Trophoblast cell (in vitro differentiated cells and primary cell): ENCODE results near the gene FOXP2.

Experiments
- DNase-seq, 2 donors: peaks; one replicate each; pipeline ENCODE4 v3.0.0-alpha.2; 2016
- H2AFZ ChIP-seq: 2 replicates; pipeline ENCODE4 v1.6.1; 2013; ENCODE audit warnings: low read length, moderate library complexity, mild to moderate bottlenecking; ENCODE audit not compliant: insufficient read depth, poor library complexity
- H2AK5ac ChIP-seq: 2 replicates; pipeline ENCODE4 v1.6.1; 2013; ENCODE audit warnings: mild to moderate bottlenecking, low read length
- H2BK120ac ChIP-seq: 2 replicates; pipeline ENCODE4 v1.6.1; 2013; ENCODE audit warnings: low read length, mild to moderate bottlenecking, moderate library complexity; ENCODE audit not compliant: insufficient read depth, poor library complexity
- H2BK12ac ChIP-seq: 2 replicates; pipeline ENCODE4 v1.6.1; 2013; ENCODE audit warnings: mild to moderate bottlenecking, low read length, moderate library complexity
- H2BK5ac ChIP-seq: 2 replicates; pipeline ENCODE4 v1.6.1; 2013; ENCODE audit warnings: low read length, low read depth, moderate library complexity, mild to moderate bottlenecking; ENCODE audit not compliant: poor library complexity
- H3K14ac ChIP-seq: 2 replicates; pipeline ENCODE4 v1.6.1; 2013; ENCODE audit warnings: mild to moderate bottlenecking, low read length
- H3K18ac ChIP-seq: 2 replicates; pipeline ENCODE4 v1.6.1; 2013; ENCODE audit warnings: mild to moderate bottlenecking, low read length
- H3K23ac ChIP-seq: 2 replicates; pipeline ENCODE4 v1.6.1; 2013; ENCODE audit warnings: low read length
- H3K27ac ChIP-seq: 2 replicates; pipeline ENCODE4 v1.5.1; 2013; ENCODE audit warnings: low read depth, mild to moderate bottlenecking, inconsistent platforms, low read length, moderate library complexity
- H3K27me3 ChIP-seq: 2 replicates; pipeline ENCODE4 v1.6.1; 2013; ENCODE audit warnings: inconsistent platforms, mild to moderate bottlenecking, low read length, moderate library complexity; ENCODE audit not compliant: insufficient read depth
- H3K36me3 ChIP-seq, 2 experiments: 1 replicate in 1 of 2; 2 replicates in 1 of 2; pipeline ENCODE4 v1.6.1; 2013; ENCODE audit warnings: low read length in 2 of 2, mild to moderate bottlenecking in 2 of 2, moderate library complexity in 1 of 2; ENCODE audit not compliant: insufficient read depth in 2 of 2, control insufficient read depth in 1 of 2
- H3K4ac ChIP-seq: 2 replicates; pipeline ENCODE4 v1.6.1; 2013; ENCODE audit warnings: low read depth, mild to moderate bottlenecking, low read length, moderate library complexity
- H3K4me1 ChIP-seq, 2 experiments: 1 replicate in 1 of 2; 2 replicates in 1 of 2; pipeline ENCODE4 v1.6.1; 2013; ENCODE audit warnings: low read length in 2 of 2, mild to moderate bottlenecking in 2 of 2, moderate library complexity in 1 of 2; ENCODE audit not compliant: insufficient read depth in 2 of 2, control insufficient read depth in 1 of 2
- H3K4me2 ChIP-seq: 2 replicates; pipeline ENCODE4 v1.6.1; 2013; ENCODE audit warnings: inconsistent platforms, mild to moderate bottlenecking, low read length, moderate library complexity
- H3K4me3 ChIP-seq: 2 replicates; pipeline ENCODE4 v1.5.1; 2013; ENCODE audit warnings: mild to moderate bottlenecking, low read depth, low read length, inconsistent platforms
- H3K79me1 ChIP-seq: one replicate; pipeline ENCODE4 v1.6.1; 2013; ENCODE audit warnings: low read length
- H3K79me2 ChIP-seq: 2 replicates; pipeline ENCODE4 v1.6.1; 2013; ENCODE audit warnings: low read length, mild to moderate bottlenecking; ENCODE audit not compliant: control insufficient read depth, insufficient read depth, poor library complexity
- H3K9ac ChIP-seq: 2 replicates; pipeline ENCODE4 v1.6.1; 2013; ENCODE audit warnings: mild to moderate bottlenecking, low read length
- H3K9me3 ChIP-seq: 2 replicates; pipeline ENCODE4 v1.6.1; 2013; ENCODE audit warnings: low read depth, mild to moderate bottlenecking, control low read depth, inconsistent platforms, low read length; ENCODE audit not compliant: insufficient read depth
- H4K12ac ChIP-seq: 2 replicates; pipeline ENCODE4 v1.6.1; 2013; ENCODE audit warnings: low read depth, mild to moderate bottlenecking, low read length, moderate library complexity
- H4K8ac ChIP-seq: 2 replicates; pipeline ENCODE4 v1.6.1; 2013; ENCODE audit warnings: low read depth, mild to moderate bottlenecking, low read length, moderate library complexity
- H4K91ac ChIP-seq: one replicate; pipeline ENCODE4 v1.6.1; 2013; ENCODE audit warnings: low read depth, mild to moderate bottlenecking, low read length, moderate library complexity
- WGBS: extraction: QIAGEN DNeasy Blood & Tissue Kit; methylation state at CpG from one replicate; pipeline ENCODE4 v1.1.7; 2013; ENCODE audit warnings: missing lambda C conversion rate; ENCODE audit not compliant: insufficient read length, insufficient coverage; ENCODE audit errors: extremely low coverage; 5-methylcytosine and 5-hydroxymethylcytosine counted together

The FOXP2 gene

GRCh38 chr7:114450431-114450830 lies 35.8 kb downstream of the FOXP2 start:
- H3K27ac ChIP-seq = no peak overlapping the region
- H3K4ac ChIP-seq = no peak overlapping the region
- no peak overlapping the region for H3K23ac ChIP-seq
- H3K4me2 ChIP-seq = no peak overlapping the region
- no peak overlapping the region for H2BK5ac ChIP-seq
- no peaks in the 10 kb centered on the region for H3K9me3 ChIP-seq
- H2AFZ ChIP-seq = no peak overlapping the region
- DNase-seq = no peak
- H3K79me1 ChIP-seq = no peaks in the 10 kb centered on the region
- no CpG with 5 or more reads among the region's 2 CpGs for WGBS
- H4K8ac ChIP-seq = no peak overlapping the region
- no peak overlapping the region for H3K18ac ChIP-seq
- no peaks in the 10 kb centered on the region for H3K79me2 ChIP-seq
- no peaks in the 10 kb centered on the region for H3K4me1 ChIP-seq
- no peak overlapping the region for H2AK5ac ChIP-seq
- no peak overlapping the region for H3K14ac ChIP-seq
- H2BK120ac ChIP-seq = no peak overlapping the region
- no peak overlapping the region for H3K4me3 ChIP-seq
- H2BK12ac ChIP-seq = no peak overlapping the region
- H4K12ac ChIP-seq = no peak overlapping the region
- no peak overlapping the region for H3K9ac ChIP-seq
- H4K91ac ChIP-seq = no peak overlapping the region
- H3K27me3 ChIP-seq = no peaks in the 10 kb centered on the region
- H3K36me3 ChIP-seq = no peaks in the 10 kb centered on the region

- Histone ChIP-seq H3K79me1 (no peaks in the 10 kb centered on the region), H3K36me3 (no peaks in the 10 kb centered on the region), H3K27ac (no peak overlapping the region), H2BK5ac (no peak overlapping the region), H3K9me3 (no peaks in the 10 kb centered on the region), H3K14ac (no peak overlapping the region), H3K4me3 (no peak overlapping the region), H3K23ac (no peak overlapping the region), H3K9ac (no peak overlapping the region), H3K4ac (no peak overlapping the region), H2AK5ac (no peak overlapping the region), H3K27me3 (no peaks in the 10 kb centered on the region), H3K18ac (no peak overlapping the region), H4K12ac (no peak overlapping the region), H3K4me2 (no peak overlapping the region), H3K4me1 (no peaks in the 10 kb centered on the region), H4K91ac (no peak overlapping the region), H3K79me2 (no peaks in the 10 kb centered on the region), H4K8ac (no peak overlapping the region), H2BK12ac (no peak overlapping the region), H2AFZ (no peak overlapping the region), H2BK120ac (no peak overlapping the region)
- DNase-seq = no peak
- no CpG with 5 or more reads among the region's 12 CpGs for WGBS
Observed at GRCh38 chr7:114459574-114459973, 45.0 kb downstream of the FOXP2 start.

GRCh38 chr7:114460021-114460420 lies 45.4 kb downstream of the FOXP2 start:
- no peak overlapping the region for H4K8ac ChIP-seq
- no peak overlapping the region for H2AK5ac ChIP-seq
- no peak overlapping the region for H3K9ac ChIP-seq
- WGBS = no CpG with 5 or more reads among the region's 2 CpGs
- H2BK120ac ChIP-seq = no peak overlapping the region
- no peak for DNase-seq
- no peak overlapping the region for H2AFZ ChIP-seq
- H3K27me3 ChIP-seq = no peaks in the 10 kb centered on the region
- H3K4ac ChIP-seq = no peak overlapping the region
- no peak overlapping the region for H3K14ac ChIP-seq
- H3K79me2 ChIP-seq = no peaks in the 10 kb centered on the region
- H3K18ac ChIP-seq = no peak overlapping the region
- no peak overlapping the region for H4K12ac ChIP-seq
- H3K23ac ChIP-seq = no peak overlapping the region
- H3K9me3 ChIP-seq = no peaks in the 10 kb centered on the region
- no peak overlapping the region for H4K91ac ChIP-seq
- no peak overlapping the region for H2BK12ac ChIP-seq
- H3K4me2 ChIP-seq = no peak overlapping the region
- no peaks in the 10 kb centered on the region for H3K4me1 ChIP-seq
- no peaks in the 10 kb centered on the region for H3K36me3 ChIP-seq
- no peak overlapping the region for H3K4me3 ChIP-seq
- H2BK5ac ChIP-seq = no peak overlapping the region
- H3K79me1 ChIP-seq = no peaks in the 10 kb centered on the region
- H3K27ac ChIP-seq = no peak overlapping the region

GRCh38 chr7:114466917-114467316 lies 52.3 kb downstream of the FOXP2 start:
- no peak overlapping the region for H2BK12ac ChIP-seq
- H2BK5ac ChIP-seq = no peak overlapping the region
- H3K4me1 ChIP-seq = no peaks in the 10 kb centered on the region
- no peak overlapping the region for H3K4me2 ChIP-seq
- H3K9me3 ChIP-seq = no peaks in the 10 kb centered on the region
- H3K27me3 ChIP-seq = no peaks in the 10 kb centered on the region
- no peak overlapping the region for H3K18ac ChIP-seq
- H2AK5ac ChIP-seq = no peak overlapping the region
- H3K79me1 ChIP-seq = no peaks in the 10 kb centered on the region
- no peaks in the 10 kb centered on the region for H3K79me2 ChIP-seq
- no peak overlapping the region for H2BK120ac ChIP-seq
- H4K8ac ChIP-seq = no peak overlapping the region
- no peak overlapping the region for H3K14ac ChIP-seq
- H4K91ac ChIP-seq = no peak overlapping the region
- no peak for DNase-seq
- no peak overlapping the region for H4K12ac ChIP-seq
- no peaks in the 10 kb centered on the region for H3K36me3 ChIP-seq
- no peak overlapping the region for H3K9ac ChIP-seq
- H3K4me3 ChIP-seq = no peak overlapping the region
- no peak overlapping the region for H2AFZ ChIP-seq
- no peak overlapping the region for H3K23ac ChIP-seq
- H3K27ac ChIP-seq = no peak overlapping the region
- H3K4ac ChIP-seq = no peak overlapping the region
